Erythroblast (primary cell): ENCODE data around the gene SLC19A1.

Experiments used
- GATA1 ChIP-seq: IDR thresholded peaks from 2 replicates; pipeline ENCODE4 v1.6.1; 2011; ENCODE audit warnings: low read depth, mild to moderate bottlenecking, control low read depth, low read length, moderate library complexity
- POLR2A ChIP-seq: IDR thresholded peaks from 2 replicates; pipeline ENCODE4 v1.6.1; 2011; ENCODE audit warnings: mild to moderate bottlenecking, low read length

GRCh38 chr21:45532826-45533360 is 9.3 kb downstream of the SLC19A1 start:
- TF ChIP-seq POLR2A (no peak), GATA1 (no peak)
